GM12891 (cell line): ENCODE data around the gene FERMT2.
"Not testable (repeated sequence)": the region's sequence is repeated elsewhere in the genome, so short reads cannot be mapped to it uniquely, and the experiment has no call there.

Source experiments
- DNase-seq: peaks from one replicate; pipeline ENCODE4 v3.0.0; 2011; ENCODE audit warnings: low spot score; ENCODE audit not compliant: insufficient read length
- FAIRE-seq: peaks from 2 replicates; lab custom pipeline; 2011; peaks lifted over from hg19 to GRCh38; lab: Jason Lieb, UNC
- PAX5 ChIP-seq: IDR thresholded peaks from 2 replicates; pipeline ENCODE4 v1.6.1; 2011; ENCODE audit warnings: low read length, moderate library complexity, mild to moderate bottlenecking; ENCODE audit not compliant: insufficient read depth, severe bottlenecking
- POLR2A ChIP-seq: IDR thresholded peaks from 2 replicates; pipeline ENCODE4 v1.6.1; 2011; ENCODE audit warnings: low read depth, low read length, control low read depth
- POLR2AphosphoS5 ChIP-seq: IDR thresholded peaks from 2 replicates; pipeline ENCODE4 v1.6.1; 2011; ENCODE audit warnings: low read depth, low read length, control low read depth
- POU2F2 ChIP-seq: IDR thresholded peaks from 2 replicates; pipeline ENCODE4 v1.6.1; 2011; ENCODE audit warnings: low read depth, mild to moderate bottlenecking, control low read depth, low read length, moderate library complexity
- SPI1 ChIP-seq: IDR thresholded peaks from 2 replicates; pipeline ENCODE4 v1.6.1; 2011; ENCODE audit warnings: low read depth, low read length, control low read depth
- TAF1 ChIP-seq: IDR thresholded peaks from 2 replicates; pipeline ENCODE4 v1.6.1; 2011; ENCODE audit warnings: low read depth, low read length, control low read depth

FERMT2 gene

GRCh38 chr14:52926953-52927352 lies 23.9 kb downstream of the FERMT2 start:
- no peak for FAIRE-seq
- DNase-seq: no peak
- TF ChIP-seq TAF1 (no peak), POU2F2 (no peak), PAX5 (no peak), POLR2AphosphoS5 (no peak), SPI1 (no peak), POLR2A (no peak)

DNA sequence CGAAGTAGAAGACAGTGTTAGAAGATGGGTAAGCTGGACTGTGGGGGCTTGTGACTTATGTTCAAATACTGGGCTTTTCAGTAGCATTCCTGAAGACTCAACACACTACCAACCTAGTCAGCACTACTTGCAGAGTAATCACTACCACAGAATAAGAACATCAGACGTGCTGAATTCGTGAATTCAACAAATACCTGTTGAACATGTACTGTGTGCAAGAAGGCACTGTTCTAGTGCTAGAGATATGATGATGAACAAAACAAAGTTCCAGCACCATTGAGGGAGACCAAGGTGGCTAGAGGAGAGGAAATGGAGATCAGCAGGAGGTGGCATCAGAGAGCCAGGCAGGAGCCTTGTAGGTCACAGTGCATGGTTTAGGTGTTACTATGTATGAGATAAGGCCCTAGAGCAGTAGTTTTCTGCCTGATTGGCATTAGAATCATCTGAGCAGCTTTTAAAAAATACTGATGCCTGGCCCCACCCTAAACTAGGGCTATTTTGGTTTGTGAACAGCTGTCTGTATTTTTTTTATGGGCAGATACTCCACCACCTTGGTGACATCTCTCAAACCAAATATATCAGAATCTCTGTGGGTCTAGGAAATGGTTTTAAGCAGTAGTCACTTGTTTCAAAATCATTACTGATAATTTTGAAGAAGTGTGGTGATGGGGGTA lies 26.8 kb downstream of the FERMT2 start:
- no peak for DNase-seq
- FAIRE-seq: no peak
- peak; percentile 21 for TF ChIP-seq PAX5
- no peak for TF ChIP-seq POU2F2

- FAIRE-seq (no peak), DNase-seq (no peak)
- no peak for TF ChIP-seq POLR2AphosphoS5
- no peak for TF ChIP-seq POLR2A
- no peak for TF ChIP-seq POU2F2
- TF ChIP-seq SPI1: no peak
- no peak for TF ChIP-seq TAF1
- no peak for TF ChIP-seq PAX5
Observed at GRCh38 chr14:52922656-52923055, 28.2 kb downstream of the FERMT2 start.

DNA sequence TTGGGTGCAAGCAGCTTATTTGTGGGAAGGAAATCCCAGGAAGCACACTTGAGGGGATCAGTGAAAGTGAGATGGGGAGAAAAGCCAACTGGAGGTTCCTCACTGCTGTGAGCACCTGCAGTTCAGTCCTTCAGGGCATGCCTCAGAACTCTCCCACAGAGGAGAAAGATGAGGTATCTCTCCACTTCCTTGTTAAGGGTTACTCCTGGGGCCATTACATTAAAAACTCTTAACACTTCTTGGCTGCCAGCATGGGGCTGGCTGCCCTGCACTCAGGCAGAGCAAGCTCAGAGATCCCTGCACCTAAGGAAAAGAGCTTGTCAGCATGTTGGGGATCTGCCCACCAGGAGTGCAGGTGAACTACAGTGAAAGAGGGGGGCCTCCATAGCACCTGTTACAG lies 28.8 kb downstream of the FERMT2 start:
- DNase-seq: no peak
- no peak for TF ChIP-seq TAF1
- no peak for TF ChIP-seq POLR2AphosphoS5
- TF ChIP-seq SPI1: no peak
- no peak for TF ChIP-seq POLR2A
- TF ChIP-seq PAX5: no peak
- TF ChIP-seq POU2F2: no peak
- FAIRE-seq: no peak

DNA sequence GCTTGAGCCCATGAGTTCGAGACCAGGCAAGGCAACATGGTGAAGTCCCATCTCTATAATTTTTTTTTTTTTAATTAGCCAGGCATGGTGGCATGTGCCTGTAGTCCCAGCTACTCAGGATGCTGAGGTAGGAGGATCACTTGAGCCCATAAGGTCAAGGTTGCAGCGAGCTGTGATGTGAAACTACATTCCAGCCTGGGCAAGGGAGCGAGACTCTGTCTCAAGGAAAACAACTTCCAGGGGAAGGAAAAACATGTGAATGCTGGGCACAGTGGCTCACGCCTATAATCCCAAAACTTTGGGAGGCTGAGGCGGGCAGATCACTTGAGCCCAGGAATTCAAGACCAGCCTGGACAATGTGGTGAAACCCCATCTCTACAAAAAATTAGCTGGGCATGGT lies 30.4 kb downstream of the FERMT2 start:
- DNase-seq, FAIRE-seq: not testable (repeated sequence)

DNA sequence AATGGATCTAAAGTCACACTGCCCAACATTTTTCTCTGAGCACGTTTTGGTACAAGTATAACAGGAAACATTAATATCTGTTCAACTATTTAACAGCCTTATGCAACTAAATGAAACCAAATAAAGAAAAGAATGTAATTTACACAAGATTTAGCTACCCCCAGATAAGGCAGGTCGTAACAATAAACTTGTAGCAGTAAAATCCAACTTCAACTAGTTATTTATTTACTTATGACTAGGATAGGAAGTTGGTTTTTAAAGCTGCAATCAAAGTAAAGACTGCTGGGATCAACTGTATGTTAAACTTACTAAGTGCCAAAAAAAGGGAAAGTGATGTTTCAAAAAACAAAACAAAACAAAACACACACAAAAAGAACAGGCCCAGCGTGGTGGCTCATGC lies 30.9 kb downstream of the FERMT2 start:
- DNase-seq: no peak
- no peak for FAIRE-seq
- no peak for TF ChIP-seq PAX5
- TF ChIP-seq POLR2A: no peak
- no peak for TF ChIP-seq POLR2AphosphoS5
- TF ChIP-seq POU2F2: no peak
- TF ChIP-seq SPI1: no peak
- no peak for TF ChIP-seq TAF1

DNA sequence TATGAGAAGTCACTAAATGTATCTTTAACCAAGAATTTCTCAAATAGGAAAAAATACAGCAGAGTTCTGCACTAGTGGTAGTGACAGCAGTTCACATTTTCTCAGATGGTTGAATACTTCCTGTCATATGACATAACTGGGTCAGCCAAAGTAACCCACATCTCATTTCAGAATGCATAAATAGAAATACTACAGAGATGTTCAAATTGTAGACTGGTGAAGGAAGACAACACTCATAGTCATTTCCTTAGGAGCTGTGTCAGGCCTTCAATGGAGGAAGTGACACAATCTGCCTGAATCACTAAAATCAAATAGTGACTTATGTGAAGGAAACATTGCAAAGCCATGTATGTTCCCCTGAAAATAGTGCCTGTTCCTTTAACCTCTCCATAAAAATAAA lies 32.4 kb downstream of the FERMT2 start:
- peak; percentile 12 for DNase-seq
- TF ChIP-seq TAF1: no peak
- TF ChIP-seq SPI1: peak; percentile 71
- TF ChIP-seq POLR2A: no peak
- TF ChIP-seq POU2F2: no peak
- no peak for TF ChIP-seq PAX5
- no peak for TF ChIP-seq POLR2AphosphoS5
- peak; percentile 80 for FAIRE-seq

DNA sequence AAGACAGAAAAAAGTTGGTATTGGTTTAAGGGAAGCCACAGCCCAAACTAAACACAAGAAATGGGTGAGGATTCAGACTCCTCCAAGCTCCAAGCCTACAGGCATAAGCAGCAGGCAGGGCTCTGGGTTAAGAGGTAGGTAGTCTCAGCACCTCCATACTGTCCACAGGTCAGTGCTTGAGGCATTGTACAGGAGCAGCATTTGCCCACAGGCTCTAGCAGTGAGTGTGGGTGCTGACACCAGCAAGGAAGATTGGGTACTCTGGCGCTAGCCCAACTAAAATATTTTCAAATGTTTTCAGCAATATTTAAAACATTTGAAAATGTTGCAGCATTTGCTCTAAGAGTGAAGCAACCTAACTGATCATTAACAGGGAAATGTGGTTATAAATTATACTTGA lies 33.1 kb downstream of the FERMT2 start:
- TF ChIP-seq POLR2AphosphoS5: no peak
- TF ChIP-seq SPI1: no peak
- no peak for TF ChIP-seq PAX5
- no peak for TF ChIP-seq POLR2A
- TF ChIP-seq POU2F2: no peak
- TF ChIP-seq TAF1: no peak
- DNase-seq (no peak), FAIRE-seq (peak; percentile 20)

GRCh38 chr14:52914295-52914694 lies 36.6 kb downstream of the FERMT2 start:
- TF ChIP-seq SPI1 (no peak), TAF1 (no peak), POLR2A (no peak), POU2F2 (no peak), POLR2AphosphoS5 (no peak), PAX5 (no peak)
- FAIRE-seq: no peak
- no peak for DNase-seq

DNA sequence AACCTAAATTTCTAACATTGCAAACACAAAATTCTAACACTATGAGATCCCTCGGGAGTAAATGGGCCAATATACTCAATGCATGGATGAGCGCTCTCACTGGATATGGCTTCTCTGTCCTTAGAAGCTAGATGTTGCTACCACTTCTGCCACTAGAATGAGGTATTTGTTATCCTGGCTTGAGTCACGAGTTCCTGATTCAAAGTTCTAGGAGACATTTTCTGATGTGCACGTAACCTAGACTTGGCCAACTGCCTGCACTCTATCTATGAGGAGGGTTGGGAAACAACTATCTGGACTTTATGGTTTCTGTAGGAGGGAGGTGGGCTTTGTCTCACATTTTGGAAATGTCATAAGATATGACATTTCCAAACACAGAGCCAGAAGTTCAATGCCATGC lies 37.6 kb downstream of the FERMT2 start:
- no peak for DNase-seq
- no peak for TF ChIP-seq POU2F2
- TF ChIP-seq POLR2AphosphoS5: no peak
- TF ChIP-seq SPI1: no peak
- no peak for TF ChIP-seq PAX5
- no peak for TF ChIP-seq POLR2A
- no peak for TF ChIP-seq TAF1
- FAIRE-seq: no peak
